ENCODE results near the gene ARHGAP28. TPM values are rescaled to one million over a fixed set of nuclear protein-coding genes. Genes with fewer than 3 reads are reported as not detected.

Gene ARHGAP28
- total RNA-seq, 1 donor from 2014 or later, result not detected

GRCh38 chr18:6752202-6752860 is 22.8 kb downstream of the ARHGAP28 start:
- Mint-ChIP-seq H3K27ac (no peak overlapping the region), H3K27me3 (no peaks in the 10 kb centered on the region)
- ATAC-seq (ENCODE audit: low read depth), result no peak

GRCh38 chr18:6755107-6755506 is 25.6 kb downstream of the ARHGAP28 start:
- CTCF ChIA-PET, result no interaction called here
- Mint-ChIP-seq H3K9me3 (no peaks in the 10 kb centered on the region), H3K4me3 (no peak overlapping the region), H3K4me1 (no peaks in the 10 kb centered on the region), H3K27ac (no peak overlapping the region), H3K27me3 (no peaks in the 10 kb centered on the region), H3K36me3 (ENCODE audit: low read depth) (no peaks in the 10 kb centered on the region)
- intact Hi-C loops (cut with micrococcal nuclease), result no loop called here
- ATAC-seq (ENCODE audit: low read depth) (no peak), DNase-seq (no peak)
- TF ChIP-seq CTCF (IDR thresholded peaks at IDR 0.05), result no peak
- POLR2A ChIA-PET, result no interaction called here

More at GRCh38 chr18:6752202-6752860, 22.8 kb downstream of the ARHGAP28 start:
- H3K4me3 Mint-ChIP-seq, result no peak overlapping the region
- CTCF ChIA-PET, result no interaction called here
- H3K9me3 Mint-ChIP-seq, result no peaks in the 10 kb centered on the region
- intact Hi-C loops (cut with micrococcal nuclease), result no loop called here
- no peak for DNase-seq
- no peak for TF ChIP-seq CTCF (IDR thresholded peaks at IDR 0.05)
- POLR2A ChIA-PET, result no interaction called here
- H3K36me3 Mint-ChIP-seq (ENCODE audit: low read depth), result no peaks in the 10 kb centered on the region
- H3K4me1 Mint-ChIP-seq, result no peaks in the 10 kb centered on the region

- no peak overlapping the region for H3K4me3 Mint-ChIP-seq
- H3K27me3 Mint-ChIP-seq, result no peaks in the 10 kb centered on the region
- ChIA-PET CTCF (no interaction called here), POLR2A (no interaction called here)
- intact Hi-C loops (cut with micrococcal nuclease), result no loop called here
- ATAC-seq (ENCODE audit: low read depth) (no peak), DNase-seq (no peak)
- H3K9me3 Mint-ChIP-seq, result no peaks in the 10 kb centered on the region
- H3K36me3 Mint-ChIP-seq (ENCODE audit: low read depth), result no peaks in the 10 kb centered on the region
- no peak for TF ChIP-seq CTCF (IDR thresholded peaks at IDR 0.05)
- no peak overlapping the region for H3K27ac Mint-ChIP-seq
- H3K4me1 Mint-ChIP-seq, result no peaks in the 10 kb centered on the region
Measured at GRCh38 chr18:6757931-6758330, 28.4 kb downstream of the ARHGAP28 start.

- ChIA-PET POLR2A (no interaction called here), CTCF (no interaction called here)
- ATAC-seq (ENCODE audit: low read depth), result no peak
- Mint-ChIP-seq H3K36me3 (ENCODE audit: low read depth) (no peaks in the 10 kb centered on the region), H3K4me3 (no peak overlapping the region), H3K27ac (no peak overlapping the region), H3K27me3 (no peaks in the 10 kb centered on the region), H3K9me3 (no peaks in the 10 kb centered on the region), H3K4me1 (no peaks in the 10 kb centered on the region)
- intact Hi-C loops (cut with micrococcal nuclease), result no loop called here
- TF ChIP-seq CTCF (IDR thresholded peaks at IDR 0.05), result no peak
- DNase-seq, result no peak
Measured at GRCh38 chr18:6759579-6759978, 30.1 kb downstream of the ARHGAP28 start.

GRCh38 chr18:6763524-6763923 is 34.0 kb downstream of the ARHGAP28 start:
- DNase-seq, result no peak
- Mint-ChIP-seq H3K4me3 (no peak overlapping the region), H3K27me3 (no peaks in the 10 kb centered on the region), H3K36me3 (ENCODE audit: low read depth) (no peaks in the 10 kb centered on the region), H3K27ac (no peak overlapping the region), H3K9me3 (peaks cover 2% of the 10 kb centered on the region), H3K4me1 (no peaks in the 10 kb centered on the region)
- intact Hi-C loops (cut with micrococcal nuclease), result no loop called here
- TF ChIP-seq CTCF (IDR thresholded peaks at IDR 0.05), result no peak
- POLR2A ChIA-PET, result no interaction called here
- CTCF ChIA-PET, result no interaction called here
- no peak for ATAC-seq (ENCODE audit: low read depth)
